OCI-LY7 (cell line): ENCODE results near the gene EME1.

ENCODE experiments used
- CTCF ChIP-seq: fragments of 200-600 bp; sonication (generic); conservative IDR thresholded peaks from 2 replicates; pipeline ENCODE4 v1.5.1; 2014; ENCODE audit warnings: mild to moderate bottlenecking, antibody characterized with exemption, low read length, moderate library complexity, mixed read lengths
- EZH2phosphoT487 ChIP-seq: fragments of 200-600 bp; sonication (generic); IDR thresholded peaks from 2 replicates; pipeline ENCODE4 v1.6.1; 2018; ENCODE audit warnings: low read depth, borderline replicate concordance, mild to moderate bottlenecking, mixed run types, antibody characterized with exemption, low read length, moderate library complexity, mixed read lengths

GRCh38 chr17:50389534-50389933, 16.5 kb downstream of the EME1 start:
- no peak for TF ChIP-seq CTCF
- TF ChIP-seq EZH2phosphoT487, result no peak
